Activated CD4-positive, alpha-beta T cell treated with anti-CD3 and anti-CD28 coated beads for 36 hours (primary cell): Measurements from ENCODE around the gene LMBR1L. TPM values are rescaled to one million over a fixed set of nuclear protein-coding genes. Genes with fewer than 3 reads are reported as not detected.

Experiments
- ATAC-seq: fragments of 200-7000 bp; cut with Tn5 transposase; one replicate; pipeline ENCODE4 v1.10.0; 2021; ENCODE audit warnings: mild to moderate bottlenecking, moderate library complexity
- CTCF ChIA-PET: fragments of 350-600 bp; sonication (Branson Sonifier 250); formaldehyde crosslinking; loops from one replicate; lab custom pipeline; 2021; ENCODE audit warnings: antibody characterized with exemption; lab: Charles Lee
- POLR2A ChIA-PET: fragments of 350-600 bp; sonication (Branson Sonifier 250); formaldehyde crosslinking; loops from one replicate; lab custom pipeline; 2021; ENCODE audit warnings: antibody characterized with exemption, inconsistent platforms; lab: Charles Lee
- DNase-seq: peaks from one replicate; pipeline ENCODE4 v3.0.0-alpha.2; 2020
- H3K27ac Mint-ChIP-seq: one replicate; pipeline ENCODE4 v1.8.0; 2021; ENCODE audit warnings: mixed read lengths
- H3K27me3 Mint-ChIP-seq: one replicate; pipeline ENCODE4 v1.8.0; 2021; ENCODE audit warnings: mixed read lengths
- H3K36me3 Mint-ChIP-seq: one replicate; pipeline ENCODE4 v1.8.0; 2021; ENCODE audit warnings: low read depth, mixed read lengths
- H3K4me1 Mint-ChIP-seq: one replicate; pipeline ENCODE4 v1.8.0; 2021; ENCODE audit warnings: mixed read lengths
- H3K4me3 Mint-ChIP-seq: one replicate; pipeline ENCODE4 v1.8.0; 2021; ENCODE audit warnings: mild to moderate bottlenecking, moderate library complexity, mixed read lengths
- H3K9me3 Mint-ChIP-seq: one replicate; pipeline ENCODE4 v1.8.0; 2021; ENCODE audit warnings: low read depth, mixed read lengths
- intact Hi-C, 2 experiments: fragments of 100-400 bp; cut with DNase I in 1 of 2; cut with micrococcal nuclease in 1 of 2; formaldehyde crosslinking; loops; one replicate each; pipeline versions ENCODE4 v1.14.2 to v1.15.1; 2022 to 2024; cut with DNase I, micrococcal nuclease
- total RNA-seq, 2 experiments: library from RNA; stranded (reverse); gene quantifications; one replicate each; pipeline ENCODE4 v1.2.3, GENCODE V29; 2021

The LMBR1L gene
- total RNA-seq, 2 experiments from 2014 or later = 45.0 to 48.0 TPM

DNA sequence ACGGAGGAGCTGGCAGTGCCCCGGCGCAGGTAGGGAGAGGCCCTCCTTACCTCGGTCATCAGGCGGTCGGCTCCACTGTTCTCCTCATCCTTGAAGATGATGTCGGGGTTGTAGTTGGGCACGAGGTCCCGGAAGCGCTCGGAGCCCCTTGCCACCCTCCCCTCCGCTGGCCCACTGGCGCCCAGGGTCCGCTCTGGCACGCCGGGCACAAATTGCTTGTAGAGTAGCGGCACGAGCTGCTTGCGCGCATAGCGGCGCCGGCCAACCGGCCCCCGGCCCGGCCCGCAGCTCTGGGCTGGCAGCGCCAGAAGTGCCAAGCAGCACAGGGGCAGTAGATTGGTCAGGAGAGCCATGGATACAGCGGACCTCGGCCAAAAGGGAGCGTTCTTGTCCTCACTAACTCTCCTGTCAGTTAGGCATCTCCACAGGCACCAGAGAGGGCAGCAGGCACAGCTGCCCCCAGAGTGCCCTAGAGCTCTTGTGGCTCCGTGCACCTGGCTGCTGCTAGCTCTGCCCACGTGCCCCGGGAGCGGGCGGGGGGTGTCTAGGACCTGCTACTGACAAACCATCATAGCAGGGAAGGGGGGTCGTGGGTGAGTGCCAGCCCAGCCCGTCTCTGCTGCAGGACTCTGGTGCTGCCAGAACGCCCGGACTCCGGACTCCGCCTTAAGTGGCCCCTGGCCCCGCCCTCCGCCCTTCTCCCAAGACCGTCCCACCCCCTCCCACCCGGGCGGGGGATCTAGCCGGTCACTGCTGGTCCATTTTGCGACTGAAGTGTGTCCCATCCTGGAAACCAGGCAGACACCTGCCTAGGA is 16.3 kb downstream of the LMBR1L start, which contains the start of gene DHH:
TSS of gene DHH (minus strand) at position 642 of the 815 bp plus-strand sequence. CDS start at position 353, 289 bp downstream.
- ChIA-PET POLR2A (interaction anchor here (0.5 to 1.9 kb wide), 7 partner anchors 33 to 638 kb away, joined by 3 to 7 read pairs (median 5); partner anchors contain the start of genes SPATS2 and TUBA1B), CTCF (interaction anchor here (0.7 to 9.1 kb wide), 21 partner anchors 9 to 237 kb away, joined by 3 to 124 read pairs (median 4); partner anchors contain the start of genes LMBR1L, RHEBL1 and WNT1)
- Mint-ChIP-seq H3K4me1 (peaks cover 32% of the 10 kb centered on the region), H3K27me3 (peaks cover 50% of the 10 kb centered on the region), H3K4me3 (no peak within 1 kb of the TSS), H3K9me3 (no peaks in the 10 kb centered on the region), H3K36me3 (peaks cover 10% of the 10 kb centered on the region), H3K27ac (no peak within 1 kb of the TSS)
- ATAC-seq = no peak
- peak; percentile 16 for DNase-seq
- intact Hi-C loops = loop anchor here in 1 of 2 experiments (5.0 kb wide), 2 partner anchors 97 to 112 kb away; partner anchors contain the start of gene DDN

GRCh38 chr12:49093792-49094159 is 16.9 kb downstream of the LMBR1L start:
- no peaks in the 10 kb centered on the region for H3K9me3 Mint-ChIP-seq
- POLR2A ChIA-PET = interaction anchor here (0.5 to 1.9 kb wide), 4 partner anchors 33 to 94 kb away, joined by 5 to 7 read pairs (median 6); partner anchors contain the start of gene TUBA1B
- H3K36me3 Mint-ChIP-seq = peaks cover 10% of the 10 kb centered on the region
- DNase-seq (no peak), ATAC-seq (no peak)
- H3K27me3 Mint-ChIP-seq = peaks cover 55% of the 10 kb centered on the region
- intact Hi-C loops = loop anchor here in 1 of 2 experiments (5.0 kb wide), 2 partner anchors 96 to 111 kb away; partner anchors contain the start of gene DDN
- no peak overlapping the region for H3K4me3 Mint-ChIP-seq
- no peak overlapping the region for H3K27ac Mint-ChIP-seq
- peaks cover 33% of the 10 kb centered on the region for H3K4me1 Mint-ChIP-seq
- CTCF ChIA-PET = interaction anchor here (0.6 to 9.1 kb wide), 21 partner anchors 8 to 531 kb away, joined by 3 to 124 read pairs (median 4); partner anchors contain the start of genes LMBR1L, RHEBL1, TUBA1A and WNT1

GRCh38 chr12:49092816-49093406 is 17.7 kb downstream of the LMBR1L start:
- peaks cover 60% of the 10 kb centered on the region for H3K27me3 Mint-ChIP-seq
- DNase-seq (no peak), ATAC-seq (no peak)
- peaks cover 9% of the 10 kb centered on the region for H3K36me3 Mint-ChIP-seq
- ChIA-PET CTCF (interaction anchor here (0.5 to 6.0 kb wide), 26 partner anchors 8 to 532 kb away, joined by 3 to 43 read pairs (median 5); partner anchors contain the start of genes LMBR1L, RHEBL1 and TUBA1A), POLR2A (interaction anchor here (1.0 to 1.3 kb wide), 2 partner anchors 39 to 95 kb away, joined by 3 to 5 read pairs; partner anchors contain the start of gene TUBA1B)
- intact Hi-C loops = loop anchor here (1.0 to 5.0 kb wide), 4 partner anchors 29 to 113 kb away; partner anchors contain the start of gene DDN (in 1 of the 2)
- no peaks in the 10 kb centered on the region for H3K9me3 Mint-ChIP-seq
- H3K27ac Mint-ChIP-seq = no peak overlapping the region
- H3K4me3 Mint-ChIP-seq = no peak overlapping the region
- H3K4me1 Mint-ChIP-seq = peaks cover 39% of the 10 kb centered on the region

GRCh38 chr12:49092086-49092815 is 18.4 kb downstream of the LMBR1L start:
- Mint-ChIP-seq H3K4me3 (peak overlapping the region; percentile 12), H3K27me3 (peaks cover 60% of the 10 kb centered on the region), H3K36me3 (peaks cover 7% of the 10 kb centered on the region), H3K4me1 (peaks cover 43% of the 10 kb centered on the region), H3K27ac (no peak overlapping the region), H3K9me3 (no peaks in the 10 kb centered on the region)
- ATAC-seq (peak; percentile 49), DNase-seq (peak; percentile 81)
- POLR2A ChIA-PET = interaction anchor here (1.0 kb wide), 1 partner anchor 39 kb away, joined by 3 read pairs; the partner anchor contains the start of gene TUBA1B
- CTCF ChIA-PET = interaction anchor here (0.5 to 6.0 kb wide), 24 partner anchors 11 to 265 kb away, joined by 3 to 43 read pairs (median 4); partner anchors contain the start of genes DDN, LMBR1L, RHEBL1 and TUBA1A
- intact Hi-C loops = loop anchor here (1.0 to 5.0 kb wide), 4 partner anchors 28 to 112 kb away; partner anchors contain the start of gene DDN (in 1 of the 2)

GRCh38 chr12:49091836-49092085 is 18.9 kb downstream of the LMBR1L start:
- no peak for DNase-seq
- no peak for ATAC-seq
- CTCF ChIA-PET = interaction anchor here (0.7 to 6.0 kb wide), 15 partner anchors 11 to 265 kb away, joined by 3 to 43 read pairs (median 5); partner anchors contain the start of genes DDN, LMBR1L, RHEBL1 and TUBA1A
- peaks cover 43% of the 10 kb centered on the region for H3K4me1 Mint-ChIP-seq
- peak overlapping the region; percentile 12 for H3K4me3 Mint-ChIP-seq
- intact Hi-C loops = loop anchor here (1.0 to 5.0 kb wide), 6 partner anchors 27 to 255 kb away; partner anchors contain the start of genes DDN (in 1 of the 2) and DNAJC22 (in 1 of the 2)
- POLR2A ChIA-PET = interaction anchor here (1.0 kb wide), 1 partner anchor 40 kb away, joined by 3 read pairs; the partner anchor contains the start of gene TUBA1B
- H3K27ac Mint-ChIP-seq = no peak overlapping the region
- no peaks in the 10 kb centered on the region for H3K9me3 Mint-ChIP-seq
- H3K36me3 Mint-ChIP-seq = peaks cover 7% of the 10 kb centered on the region
- H3K27me3 Mint-ChIP-seq = peaks cover 62% of the 10 kb centered on the region

DNA sequence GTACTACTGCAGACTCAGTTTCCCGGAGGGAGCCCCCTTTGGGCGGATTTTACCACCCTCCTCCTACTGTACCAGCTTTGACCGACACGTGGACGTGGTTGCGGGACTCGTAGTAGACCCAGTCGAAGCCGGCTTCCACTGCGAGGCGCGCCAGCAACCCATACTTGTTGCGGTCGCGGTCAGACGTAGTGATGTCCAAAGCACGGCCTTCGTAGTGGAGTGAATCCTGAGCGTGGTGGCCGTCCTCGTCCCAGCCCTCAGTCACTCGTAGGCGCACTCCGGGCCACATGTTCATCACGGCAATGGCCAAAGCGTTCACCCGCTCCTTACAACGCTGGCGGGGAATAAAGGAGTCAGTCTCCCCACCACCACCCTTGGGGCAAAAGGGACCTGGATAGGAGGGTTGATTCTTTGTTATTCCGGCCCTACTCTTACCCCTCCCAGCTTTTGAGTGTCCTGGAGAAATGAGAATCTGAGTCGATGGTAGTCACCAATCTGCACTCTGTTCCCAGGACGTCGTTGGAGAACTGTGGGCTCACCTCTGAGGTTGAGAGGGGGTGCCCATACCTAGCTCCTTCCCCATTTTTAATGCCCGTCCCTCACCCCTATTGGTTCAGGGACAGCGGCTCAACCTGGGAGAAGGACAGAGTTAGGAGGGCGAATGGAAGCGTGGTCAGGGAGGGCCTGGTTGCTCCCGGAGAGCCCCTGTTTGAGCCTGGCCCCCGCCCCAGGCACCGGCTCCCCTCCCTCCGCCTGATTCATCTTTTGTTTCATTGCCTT is 19.4 kb downstream of the LMBR1L start:
- POLR2A ChIA-PET = no interaction called here
- DNase-seq (peak; percentile 15), ATAC-seq (no peak)
- Mint-ChIP-seq H3K27me3 (peaks cover 64% of the 10 kb centered on the region), H3K9me3 (no peaks in the 10 kb centered on the region), H3K4me3 (peak overlapping the region; percentile 12), H3K27ac (no peak overlapping the region), H3K4me1 (peaks cover 43% of the 10 kb centered on the region), H3K36me3 (peaks cover 3% of the 10 kb centered on the region)
- CTCF ChIA-PET = interaction anchor here (0.7 to 6.0 kb wide), 15 partner anchors 12 to 266 kb away, joined by 3 to 43 read pairs (median 4); partner anchors contain the start of genes DDN, LMBR1L, RHEBL1 and TUBA1A
- intact Hi-C loops = loop anchor here (1.0 to 5.0 kb wide), 4 partner anchors 94 to 255 kb away; partner anchors contain the start of genes DDN (in 1 of the 2) and DNAJC22 (in 1 of the 2)

- Mint-ChIP-seq H3K27ac (no peak overlapping the region), H3K27me3 (peaks cover 58% of the 10 kb centered on the region), H3K4me3 (peak overlapping the region; percentile 58), H3K36me3 (no peaks in the 10 kb centered on the region), H3K4me1 (peaks cover 43% of the 10 kb centered on the region), H3K9me3 (no peaks in the 10 kb centered on the region)
- DNase-seq = peak; percentile 60
- intact Hi-C loops = loop anchor here (2.0 to 5.0 kb wide), 5 partner anchors 41 to 111 kb away; partner anchors contain the start of genes TUBA1B (in 2 of the 2), DDN (in 1 of the 2) and WNT1 (in 1 of the 2)
- no peak for ATAC-seq
- ChIA-PET CTCF (interaction anchor here (0.7 to 6.5 kb wide), 14 partner anchors 11 to 587 kb away, joined by 3 to 102 read pairs (median 9); partner anchors contain the start of genes LMBR1L and TUBA1A), POLR2A (interaction anchor here (0.7 kb wide), 1 partner anchor 20 kb away, joined by 3 read pairs; no protein-coding TSS in a partner anchor)
Observed at GRCh38 chr12:49089821-49090773, 20.6 kb downstream of the LMBR1L start.

DNA sequence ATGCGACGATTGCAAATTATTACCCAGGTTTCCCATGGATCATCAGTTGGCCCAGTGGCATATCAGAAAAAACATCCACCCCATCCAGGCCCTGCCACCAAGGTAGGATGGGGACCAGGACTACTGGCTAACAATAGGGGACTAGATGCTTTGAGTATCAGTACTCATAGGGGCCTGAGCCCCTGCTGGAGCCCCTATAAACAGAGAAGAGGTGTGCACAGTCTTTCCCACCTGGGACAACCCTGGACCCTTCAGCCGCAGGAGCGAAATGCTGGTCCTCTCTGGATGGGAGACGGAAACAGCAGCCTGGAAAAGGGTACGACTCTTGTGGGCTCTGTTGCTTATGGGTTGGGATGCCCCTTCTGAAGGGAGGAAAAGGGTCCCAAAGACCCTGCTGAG is 21.7 kb downstream of the LMBR1L start:
- ChIA-PET CTCF (interaction anchor here (0.6 to 6.5 kb wide), 38 partner anchors 10 to 588 kb away, joined by 3 to 102 read pairs (median 5); partner anchors contain the start of genes LMBR1L, RHEBL1, TROAP and TUBA1A), POLR2A (interaction anchor here (1.6 kb wide), 1 partner anchor 42 kb away, joined by 5 read pairs; the partner anchor contains the start of gene TUBA1B)
- Mint-ChIP-seq H3K27ac (no peak overlapping the region), H3K4me3 (no peak overlapping the region), H3K4me1 (peaks cover 40% of the 10 kb centered on the region), H3K36me3 (no peaks in the 10 kb centered on the region), H3K9me3 (no peaks in the 10 kb centered on the region), H3K27me3 (peaks cover 53% of the 10 kb centered on the region)
- intact Hi-C loops = loop anchor here (1.0 to 2.0 kb wide), 3 partner anchors 42 to 146 kb away; partner anchors contain the start of genes TUBA1B (in 2 of the 2) and WNT1 (in 1 of the 2)
- no peak for DNase-seq
- no peak for ATAC-seq
